SK-N-SH (cell line): ENCODE data around the gene TLR4.

Experiments used
- CHD2 ChIP-seq: fragments of 150-350 bp; IDR thresholded peaks from 2 replicates; pipeline ENCODE4 v1.6.1; 2018; ENCODE audit warnings: low read length; ENCODE audit not compliant: partially characterized antibody
- CTCF ChIP-seq: fragments of 200-600 bp; sonication (generic); IDR thresholded peaks from 2 replicates; pipeline ENCODE4 v1.6.1; 2017; ENCODE audit warnings: antibody characterized with exemption, mild to moderate bottlenecking, moderate library complexity
- EP300 ChIP-seq, 2 experiments: IDR thresholded peaks; 2 replicates each; pipeline versions ENCODE4 v1.4.0 to v1.6.1; 2012; ENCODE audit warnings: borderline replicate concordance in 1 of 2, low read depth in 1 of 2, low read length in 1 of 2
- MXI1 ChIP-seq: IDR thresholded peaks from 2 replicates; pipeline ENCODE4 v1.6.1; 2012; ENCODE audit warnings: mild to moderate bottlenecking, low read depth, low read length, improper control_type of control experiment
- POLR2AphosphoS5 ChIP-seq: IDR thresholded peaks from 2 replicates; pipeline ENCODE4 v1.6.1; 2012; ENCODE audit warnings: low read depth, low read length
- RAD21 ChIP-seq: IDR thresholded peaks from 2 replicates; pipeline ENCODE4 v1.6.1; 2012; ENCODE audit warnings: mild to moderate bottlenecking, low read length
- RXRA ChIP-seq: IDR thresholded peaks from 2 replicates; pipeline ENCODE4 v1.4.0; 2012; ENCODE audit warnings: low read depth, mild to moderate bottlenecking, borderline replicate concordance
- SMC3 ChIP-seq: IDR thresholded peaks from 2 replicates; pipeline ENCODE4 v1.6.1; 2012; ENCODE audit warnings: low read depth, low read length, improper control_type of control experiment
- YY1 ChIP-seq: IDR thresholded peaks from 2 replicates; pipeline ENCODE4 v1.4.0; 2012; ENCODE audit warnings: low read depth, mild to moderate bottlenecking
- TF ChIP-seq, protein P1 (sequence below): IDR thresholded peaks from 2 replicates; pipeline ENCODE4 v1.6.1; 2012; ENCODE audit warnings: mild to moderate bottlenecking, low read depth, low read length, moderate library complexity
- TF ChIP-seq, protein P2 (sequence below): IDR thresholded peaks from 2 replicates; pipeline ENCODE4 v1.4.0; 2012; ENCODE audit warnings: low read depth
- TF ChIP-seq, protein P3 (sequence below): fragments of 150-350 bp; IDR thresholded peaks from 2 replicates; pipeline ENCODE4 v1.6.1; 2017; ENCODE audit warnings: antibody characterized with exemption, low read length, low read depth, borderline replicate concordance

DNA sequence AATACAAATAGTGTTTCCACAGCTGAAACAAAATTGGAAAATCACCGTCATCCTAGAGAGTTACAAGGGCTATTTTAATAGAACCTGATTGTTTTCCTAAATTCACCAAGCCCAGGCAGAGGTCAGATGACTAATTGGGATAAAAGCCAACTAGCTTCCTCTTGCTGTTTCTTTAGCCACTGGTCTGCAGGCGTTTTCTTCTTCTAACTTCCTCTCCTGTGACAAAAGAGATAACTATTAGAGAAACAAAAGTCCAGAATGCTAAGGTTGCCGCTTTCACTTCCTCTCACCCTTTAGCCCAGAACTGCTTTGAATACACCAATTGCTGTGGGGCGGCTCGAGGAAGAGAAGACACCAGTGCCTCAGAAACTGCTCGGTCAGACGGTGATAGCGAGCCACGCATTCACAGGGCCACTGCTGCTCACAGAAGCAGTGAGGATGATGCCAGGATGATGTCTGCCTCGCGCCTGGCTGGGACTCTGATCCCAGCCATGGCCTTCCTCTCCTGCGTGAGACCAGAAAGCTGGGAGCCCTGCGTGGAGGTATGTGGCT is at the start of gene TLR4:
- TF ChIP-seq CTCF (no peak), POLR2AphosphoS5 (no peak), YY1 (no peak), CHD2 (no peak), MXI1 (no peak), RXRA (no peak), EP300 (IDR thresholded peaks at IDR 0.05; ENCODE audit: borderline replicate concordance in 1 of 2, low read depth in 1 of 2, low read length in 1 of 2) (no peak), RAD21 (no peak), SMC3 (no peak)
- TF ChIP-seq, protein P1, sequence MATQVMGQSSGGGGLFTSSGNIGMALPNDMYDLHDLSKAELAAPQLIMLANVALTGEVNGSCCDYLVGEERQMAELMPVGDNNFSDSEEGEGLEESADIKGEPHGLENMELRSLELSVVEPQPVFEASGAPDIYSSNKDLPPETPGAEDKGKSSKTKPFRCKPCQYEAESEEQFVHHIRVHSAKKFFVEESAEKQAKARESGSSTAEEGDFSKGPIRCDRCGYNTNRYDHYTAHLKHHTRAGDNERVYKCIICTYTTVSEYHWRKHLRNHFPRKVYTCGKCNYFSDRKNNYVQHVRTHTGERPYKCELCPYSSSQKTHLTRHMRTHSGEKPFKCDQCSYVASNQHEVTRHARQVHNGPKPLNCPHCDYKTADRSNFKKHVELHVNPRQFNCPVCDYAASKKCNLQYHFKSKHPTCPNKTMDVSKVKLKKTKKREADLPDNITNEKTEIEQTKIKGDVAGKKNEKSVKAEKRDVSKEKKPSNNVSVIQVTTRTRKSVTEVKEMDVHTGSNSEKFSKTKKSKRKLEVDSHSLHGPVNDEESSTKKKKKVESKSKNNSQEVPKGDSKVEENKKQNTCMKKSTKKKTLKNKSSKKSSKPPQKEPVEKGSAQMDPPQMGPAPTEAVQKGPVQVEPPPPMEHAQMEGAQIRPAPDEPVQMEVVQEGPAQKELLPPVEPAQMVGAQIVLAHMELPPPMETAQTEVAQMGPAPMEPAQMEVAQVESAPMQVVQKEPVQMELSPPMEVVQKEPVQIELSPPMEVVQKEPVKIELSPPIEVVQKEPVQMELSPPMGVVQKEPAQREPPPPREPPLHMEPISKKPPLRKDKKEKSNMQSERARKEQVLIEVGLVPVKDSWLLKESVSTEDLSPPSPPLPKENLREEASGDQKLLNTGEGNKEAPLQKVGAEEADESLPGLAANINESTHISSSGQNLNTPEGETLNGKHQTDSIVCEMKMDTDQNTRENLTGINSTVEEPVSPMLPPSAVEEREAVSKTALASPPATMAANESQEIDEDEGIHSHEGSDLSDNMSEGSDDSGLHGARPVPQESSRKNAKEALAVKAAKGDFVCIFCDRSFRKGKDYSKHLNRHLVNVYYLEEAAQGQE: no peak
- TF ChIP-seq, protein P2, sequence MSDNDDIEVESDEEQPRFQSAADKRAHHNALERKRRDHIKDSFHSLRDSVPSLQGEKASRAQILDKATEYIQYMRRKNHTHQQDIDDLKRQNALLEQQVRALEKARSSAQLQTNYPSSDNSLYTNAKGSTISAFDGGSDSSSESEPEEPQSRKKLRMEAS: no peak
- TF ChIP-seq, protein P3, sequence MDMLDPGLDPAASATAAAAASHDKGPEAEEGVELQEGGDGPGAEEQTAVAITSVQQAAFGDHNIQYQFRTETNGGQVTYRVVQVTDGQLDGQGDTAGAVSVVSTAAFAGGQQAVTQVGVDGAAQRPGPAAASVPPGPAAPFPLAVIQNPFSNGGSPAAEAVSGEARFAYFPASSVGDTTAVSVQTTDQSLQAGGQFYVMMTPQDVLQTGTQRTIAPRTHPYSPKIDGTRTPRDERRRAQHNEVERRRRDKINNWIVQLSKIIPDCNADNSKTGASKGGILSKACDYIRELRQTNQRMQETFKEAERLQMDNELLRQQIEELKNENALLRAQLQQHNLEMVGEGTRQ: no peak
